HG03108 (cell line): ENCODE results near the gene WNT11.

ENCODE experiments used
- ATAC-seq: cut with Tn5 transposase; IDR thresholded peaks from one replicate; pipeline ENCODE4 v1.9.1; 2021; ENCODE audit warnings: moderate library complexity; ENCODE audit not compliant: unreplicated experiment

WNT11 gene

DNA sequence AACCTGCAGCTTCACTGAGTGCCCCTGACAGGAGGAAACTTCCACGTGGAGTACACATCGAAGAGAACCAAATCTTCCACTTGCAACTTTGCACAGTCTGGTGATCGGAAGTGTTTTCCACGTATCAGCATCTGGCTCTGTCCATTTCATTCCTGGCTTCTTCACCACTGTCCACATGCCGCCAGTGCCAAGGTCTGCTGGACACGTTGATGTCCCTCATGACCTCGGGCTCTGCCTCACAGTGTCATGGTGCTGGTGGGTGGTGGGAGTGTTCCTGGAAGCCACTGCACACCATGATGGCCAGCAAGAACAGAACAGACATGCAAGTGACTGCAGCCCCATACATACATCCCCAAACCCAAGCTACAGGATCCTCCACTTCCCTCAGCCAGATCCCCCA, 48.4 kb downstream of the WNT11 start:
- ATAC-seq: no peak

GRCh38 chr11:76156971-76157427, 49.3 kb downstream of the WNT11 start:
- no peak for ATAC-seq

DNA sequence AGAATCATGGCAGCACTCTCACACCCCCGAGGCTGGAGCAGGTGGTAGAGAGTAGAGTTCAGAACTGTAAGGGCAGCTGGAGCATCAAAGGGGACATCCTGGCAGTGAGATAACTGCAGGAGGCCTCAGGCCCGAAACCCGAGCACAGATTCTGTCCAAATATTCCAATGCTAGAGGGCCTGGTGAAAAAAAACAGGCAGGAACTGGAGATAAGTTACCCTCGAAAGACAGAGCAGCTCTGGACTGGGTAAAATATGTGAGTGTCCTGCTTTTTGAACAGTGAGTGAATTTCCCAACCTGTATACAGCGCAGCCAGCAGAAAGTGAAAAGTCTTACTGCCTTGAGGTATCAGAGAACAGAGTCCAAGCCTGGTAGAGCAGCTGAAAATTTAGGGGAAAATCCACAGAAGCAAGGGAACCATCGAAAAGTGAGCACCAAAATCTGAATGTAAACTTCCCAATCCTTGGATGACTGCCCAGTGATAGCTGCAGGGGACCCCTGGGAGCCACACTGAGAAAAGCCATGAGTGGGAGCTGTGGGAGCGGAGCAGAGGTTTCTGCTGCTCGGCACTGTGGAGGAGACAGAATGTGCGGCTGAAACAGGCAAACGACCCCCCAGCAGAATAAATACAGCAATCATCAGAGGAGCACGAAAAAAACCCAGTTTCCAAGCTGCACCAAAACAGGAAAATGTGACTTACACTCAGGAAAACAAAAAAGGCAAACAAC, 50.6 kb downstream of the WNT11 start:
- ATAC-seq: no peak

DNA sequence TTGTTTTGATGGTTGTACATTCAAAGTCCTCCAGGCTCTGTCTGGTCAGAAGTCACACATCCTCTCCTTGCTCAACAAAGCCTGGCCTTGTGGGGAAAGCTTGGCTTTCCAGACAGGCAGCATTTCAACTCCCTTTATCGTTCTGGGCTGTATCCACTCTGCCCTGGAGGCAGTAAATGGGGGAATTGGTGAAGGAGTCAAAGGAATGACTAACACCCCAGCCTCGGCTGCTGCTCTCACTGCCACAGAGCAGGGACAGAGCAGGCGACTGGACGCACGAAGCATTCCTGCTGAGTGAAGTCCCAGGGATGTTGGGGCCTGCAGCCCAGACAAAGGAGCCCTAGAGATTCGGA, 52.8 kb downstream of the WNT11 start:
- ATAC-seq: no peak

DNA sequence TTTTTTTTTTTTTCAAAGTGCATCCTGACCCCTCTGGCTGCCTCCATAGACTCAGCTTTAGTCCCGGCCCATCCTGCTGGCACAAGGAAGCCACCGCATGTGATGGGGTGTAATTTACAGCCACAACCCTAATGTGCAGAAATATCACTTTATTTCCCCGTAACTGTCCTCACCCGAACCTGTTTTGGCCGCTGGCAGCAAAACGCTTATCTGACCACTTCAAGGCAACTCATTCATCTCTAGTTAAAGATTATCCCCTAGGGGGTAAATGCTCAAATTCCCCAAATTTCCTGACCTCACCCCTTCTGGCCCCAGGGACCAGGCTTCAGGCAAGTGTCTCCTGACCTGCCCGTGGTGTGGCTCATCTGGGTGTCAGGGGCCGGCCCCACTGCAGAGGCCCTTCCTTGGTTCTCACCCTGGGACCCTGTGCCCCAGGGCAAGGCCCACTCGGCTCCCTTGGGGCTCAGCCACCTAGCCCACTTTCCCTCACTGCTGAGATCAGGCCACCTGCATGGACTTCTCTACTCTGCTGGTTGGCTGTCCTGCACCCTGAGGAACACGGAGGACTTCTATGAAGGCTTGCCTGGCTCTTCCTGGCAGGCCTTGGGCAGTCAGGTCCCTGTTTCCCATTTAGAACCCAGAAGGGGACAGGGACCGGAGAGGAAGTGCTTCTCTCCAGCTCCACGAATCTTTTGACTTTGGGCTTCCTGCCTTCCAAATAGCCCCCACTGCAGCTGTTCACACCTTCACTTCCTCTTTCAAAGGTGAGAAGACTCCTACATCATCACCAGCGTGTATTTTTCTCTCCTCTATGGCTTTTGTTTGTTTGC, 53.3 kb downstream of the WNT11 start:
- ATAC-seq: peak; percentile 42

GRCh38 chr11:76152086-76152681, 54.1 kb downstream of the WNT11 start:
- ATAC-seq: no peak

DNA sequence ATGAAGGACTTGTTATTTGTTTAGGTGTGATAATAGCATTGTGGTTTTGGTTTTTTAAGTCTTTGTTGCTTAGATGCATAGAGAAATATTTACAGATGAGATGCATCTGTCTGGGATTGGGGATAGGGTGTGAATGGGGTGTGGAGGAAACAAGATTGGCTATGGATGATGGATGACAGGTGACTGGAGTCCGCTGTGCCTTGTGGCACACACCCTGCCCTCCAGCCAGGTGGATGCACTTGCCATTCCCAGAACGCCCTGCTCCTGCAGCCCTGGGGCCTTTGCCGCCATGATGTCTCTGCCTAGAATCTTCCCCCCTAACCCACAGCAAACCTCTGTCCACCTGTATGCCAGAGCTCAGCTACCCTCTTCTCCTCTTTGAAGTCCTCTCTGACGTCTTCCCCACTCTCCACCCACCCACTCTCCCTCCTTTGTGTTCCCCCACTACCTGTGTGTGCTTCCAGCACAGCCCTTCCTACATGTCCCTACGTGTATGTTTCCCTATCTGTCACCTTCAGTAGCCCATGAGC, 54.7 kb downstream of the WNT11 start:
- no peak for ATAC-seq

DNA sequence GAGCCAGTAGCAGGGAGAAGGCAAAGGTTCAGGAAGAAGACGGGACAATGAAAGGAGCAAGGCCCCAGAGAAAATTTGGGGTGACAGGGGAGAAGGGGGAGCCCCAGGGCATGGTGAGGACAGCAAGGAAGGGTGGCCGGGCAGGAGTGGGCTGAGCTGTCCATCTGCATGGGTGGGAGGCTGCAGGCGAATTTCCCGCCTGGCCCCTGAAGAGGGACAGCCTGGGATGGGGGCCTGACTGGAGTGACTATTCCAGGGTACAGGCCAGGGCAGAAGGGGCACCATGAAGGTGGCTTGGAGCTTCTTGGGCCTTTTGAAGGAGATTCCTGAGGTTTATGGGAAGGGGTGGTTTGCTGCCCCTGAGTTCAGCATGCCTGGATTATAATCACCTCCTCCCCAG, 56.2 kb downstream of the WNT11 start:
- ATAC-seq: no peak

DNA sequence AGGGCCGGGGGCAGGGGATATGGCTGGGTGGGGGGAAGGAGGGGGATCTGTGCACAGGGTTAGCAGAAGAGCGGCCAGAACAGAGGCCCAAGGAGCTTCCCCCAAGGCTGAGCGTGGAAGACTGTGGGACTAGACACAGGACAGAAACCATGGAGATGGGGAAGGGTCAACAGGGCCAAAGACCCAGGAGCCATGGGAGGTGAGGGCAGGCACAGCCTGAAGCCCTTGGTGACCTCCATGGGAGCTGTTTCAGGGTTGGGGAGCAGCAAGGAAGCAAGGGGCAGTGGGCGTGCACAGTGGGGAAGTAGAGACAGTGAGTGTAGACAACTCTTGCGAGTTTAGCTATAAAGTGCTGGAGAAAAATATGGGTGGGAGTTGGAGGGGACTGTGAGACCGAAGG, 56.6 kb downstream of the WNT11 start:
- no peak for ATAC-seq

DNA sequence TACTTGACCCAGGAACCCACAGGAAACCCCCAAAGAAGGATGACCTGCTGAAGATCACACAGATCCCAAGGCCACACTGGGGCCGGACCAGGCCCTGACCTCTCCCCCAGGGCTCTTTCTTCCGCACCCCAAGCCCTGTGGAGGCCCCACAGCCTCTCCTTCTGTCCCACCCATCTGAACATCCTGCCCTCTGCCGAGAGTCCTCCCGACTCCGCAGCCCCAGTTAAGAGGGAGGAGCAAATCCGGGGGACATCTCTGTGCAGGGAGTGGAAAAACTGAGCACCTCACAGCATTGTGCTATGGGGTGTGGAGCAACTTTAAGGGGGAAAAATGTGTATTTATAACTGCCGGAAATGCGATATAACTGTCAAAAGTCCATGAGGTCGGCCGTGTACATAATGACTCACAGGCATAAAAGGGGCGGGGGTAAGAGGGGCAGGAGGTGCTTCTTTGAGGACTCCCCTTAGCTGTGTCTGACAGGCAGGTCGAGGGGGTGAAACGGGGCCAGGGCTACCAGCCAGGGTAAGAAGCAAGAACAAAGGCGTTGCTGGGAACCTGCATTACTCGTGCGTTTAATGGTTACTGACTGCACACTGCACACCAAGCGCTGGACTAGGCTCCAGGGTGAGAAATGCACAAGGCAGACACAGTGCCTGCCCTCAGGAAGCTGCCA, 57.2 kb downstream of the WNT11 start:
- no peak for ATAC-seq

GRCh38 chr11:76148231-76148630, 58.1 kb downstream of the WNT11 start:
- no peak for ATAC-seq

DNA sequence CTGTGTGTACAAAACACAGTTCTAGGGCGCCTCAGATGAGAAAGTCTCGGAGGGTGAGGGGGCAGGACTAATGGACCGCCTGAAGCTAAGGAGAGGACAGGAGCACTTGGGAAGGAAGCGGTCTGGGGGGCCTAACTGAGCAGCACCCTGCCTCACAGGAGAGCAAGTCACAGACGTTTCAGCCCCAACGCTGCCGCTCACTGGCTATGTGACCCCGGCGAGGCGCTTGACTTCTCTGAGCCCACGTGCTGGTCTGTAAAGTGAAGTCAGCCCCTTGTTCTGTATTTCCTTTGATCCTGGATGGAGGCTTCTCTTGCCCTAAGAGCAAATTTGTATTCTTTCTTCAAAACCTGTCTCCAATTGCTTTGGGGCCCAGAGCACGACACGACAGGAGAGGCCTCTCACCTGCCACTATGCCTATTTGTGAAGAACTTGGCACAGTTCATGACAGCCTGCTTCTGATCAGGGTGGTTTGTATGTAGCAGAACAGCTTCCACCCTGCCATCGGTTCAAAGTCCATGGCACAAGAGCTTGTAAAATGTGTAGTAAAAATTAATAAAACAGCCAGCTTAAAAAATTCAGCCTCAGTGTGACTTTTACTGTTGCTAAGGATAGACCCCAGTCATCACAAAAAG, 59.1 kb downstream of the WNT11 start:
- ATAC-seq: no peak

GRCh38 chr11:76143274-76143673, 63.0 kb downstream of the WNT11 start:
- no peak for ATAC-seq

- no peak for ATAC-seq
These were observed 64.3 kb downstream of the WNT11 start for GRCh38 chr11:76141901-76142588.

DNA sequence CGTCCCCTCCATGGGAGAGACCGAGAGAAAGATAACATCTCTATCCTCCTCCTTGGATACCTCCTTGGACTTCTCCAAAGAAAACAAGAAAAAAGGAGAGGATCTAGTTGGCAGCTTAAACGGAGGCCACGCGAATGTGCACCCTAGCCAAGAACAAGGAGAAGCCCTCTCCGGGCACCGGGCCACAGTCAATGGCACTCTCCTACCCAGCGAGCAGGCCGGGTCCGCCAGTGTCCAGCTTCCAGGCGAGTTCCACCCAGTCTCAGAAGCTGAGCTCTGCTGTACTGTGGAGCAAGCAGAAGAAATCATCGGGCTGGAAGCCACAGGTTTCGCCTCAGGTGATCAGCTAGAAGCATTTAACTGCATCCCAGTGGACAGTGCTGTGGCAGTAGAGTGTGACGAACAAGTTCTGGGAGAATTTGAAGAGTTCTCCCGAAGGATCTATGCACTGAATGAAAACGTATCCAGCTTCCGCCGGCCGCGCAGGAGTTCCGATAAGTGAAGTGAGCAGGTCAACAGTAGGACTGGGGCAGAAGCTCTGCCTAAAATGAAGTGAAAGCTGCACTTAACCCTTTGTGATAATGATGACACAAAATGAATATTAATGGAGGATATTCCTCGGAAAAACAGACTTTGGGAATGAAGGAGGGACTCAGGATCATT, 65.3 kb downstream of the WNT11 start:
- no peak for ATAC-seq

GRCh38 chr11:76139314-76139713, 67.0 kb downstream of the WNT11 start:
- ATAC-seq: no peak
